LNCaP clone FGC (cell line): ENCODE data around the gene MBNL1.

Source experiments
- DNase-seq: peaks from one replicate; pipeline ENCODE4 v3.0.0-alpha.2; 2011; ENCODE audit warnings: low read depth
- H3K4me3 ChIP-seq: 2 replicates; pipeline ENCODE4 v1.5.1; 2011; ENCODE audit warnings: mild to moderate bottlenecking, low read depth, low read length, control low read depth
- TF ChIP-seq, protein P1 (sequence below): IDR thresholded peaks from 2 replicates; pipeline ENCODE4 v1.5.1; 2012; ENCODE audit warnings: mild to moderate bottlenecking; ENCODE audit not compliant: control insufficient read depth, insufficient read depth; ENCODE audit errors: extremely low read depth

MBNL1 gene

GRCh38 chr3:152251916-152252315, 16.8 kb upstream of the MBNL1 start:
- H3K4me3 ChIP-seq: no peak overlapping the region
- TF ChIP-seq, protein P1, sequence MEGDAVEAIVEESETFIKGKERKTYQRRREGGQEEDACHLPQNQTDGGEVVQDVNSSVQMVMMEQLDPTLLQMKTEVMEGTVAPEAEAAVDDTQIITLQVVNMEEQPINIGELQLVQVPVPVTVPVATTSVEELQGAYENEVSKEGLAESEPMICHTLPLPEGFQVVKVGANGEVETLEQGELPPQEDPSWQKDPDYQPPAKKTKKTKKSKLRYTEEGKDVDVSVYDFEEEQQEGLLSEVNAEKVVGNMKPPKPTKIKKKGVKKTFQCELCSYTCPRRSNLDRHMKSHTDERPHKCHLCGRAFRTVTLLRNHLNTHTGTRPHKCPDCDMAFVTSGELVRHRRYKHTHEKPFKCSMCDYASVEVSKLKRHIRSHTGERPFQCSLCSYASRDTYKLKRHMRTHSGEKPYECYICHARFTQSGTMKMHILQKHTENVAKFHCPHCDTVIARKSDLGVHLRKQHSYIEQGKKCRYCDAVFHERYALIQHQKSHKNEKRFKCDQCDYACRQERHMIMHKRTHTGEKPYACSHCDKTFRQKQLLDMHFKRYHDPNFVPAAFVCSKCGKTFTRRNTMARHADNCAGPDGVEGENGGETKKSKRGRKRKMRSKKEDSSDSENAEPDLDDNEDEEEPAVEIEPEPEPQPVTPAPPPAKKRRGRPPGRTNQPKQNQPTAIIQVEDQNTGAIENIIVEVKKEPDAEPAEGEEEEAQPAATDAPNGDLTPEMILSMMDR: no peak
- no peak for DNase-seq

- DNase-seq: no peak
- H3K4me3 ChIP-seq: no peak overlapping the region
- TF ChIP-seq, protein P1: no peak
Observed at GRCh38 chr3:152252755-152253154, 16.0 kb upstream of the MBNL1 start.

DNA sequence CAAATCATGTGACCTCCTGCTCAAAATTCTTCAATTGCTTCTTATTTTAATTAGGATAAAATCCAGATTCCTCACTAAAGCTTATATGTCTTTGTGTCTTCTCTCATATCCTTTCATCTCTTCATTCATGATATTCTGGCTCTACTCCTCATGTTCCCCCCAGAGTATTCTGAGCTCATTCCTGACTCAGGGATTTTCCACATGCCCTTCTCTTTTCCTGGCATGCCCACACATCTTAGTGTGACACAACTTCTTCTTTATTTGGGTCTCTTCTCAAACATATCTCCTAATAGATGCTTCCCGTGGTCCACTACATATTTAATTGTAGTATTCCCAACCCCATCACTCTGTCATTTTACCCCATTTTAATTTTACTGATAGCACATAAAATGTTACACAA, 15.2 kb upstream of the MBNL1 start:
- DNase-seq: no peak
- TF ChIP-seq, protein P1: no peak
- no peak overlapping the region for H3K4me3 ChIP-seq

DNA sequence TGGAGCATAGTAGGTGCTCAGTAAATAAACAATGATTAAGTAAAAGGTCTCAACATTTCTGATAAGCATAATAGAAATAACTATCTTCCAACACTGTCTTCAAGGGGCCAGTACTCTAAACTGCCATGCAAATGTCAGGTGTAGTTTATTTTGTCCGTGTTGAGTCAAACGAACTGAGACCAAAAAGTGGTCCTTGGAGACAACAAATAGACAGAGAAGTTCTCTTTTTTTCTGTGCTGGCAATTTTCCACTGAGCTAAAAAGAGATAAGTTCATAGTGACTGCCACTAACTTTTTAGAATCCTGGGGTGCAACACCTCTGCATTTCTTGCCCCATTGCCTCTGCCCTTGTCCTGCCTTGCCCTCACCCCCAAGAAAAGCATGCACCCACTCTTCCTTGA, 14.7 kb upstream of the MBNL1 start:
- no peak for DNase-seq
- TF ChIP-seq, protein P1: no peak
- H3K4me3 ChIP-seq: no peak overlapping the region

- TF ChIP-seq, protein P1: no peak
- DNase-seq: no peak
- H3K4me3 ChIP-seq: no peak overlapping the region
Observed at GRCh38 chr3:152255290-152255689, 13.4 kb upstream of the MBNL1 start.

DNA sequence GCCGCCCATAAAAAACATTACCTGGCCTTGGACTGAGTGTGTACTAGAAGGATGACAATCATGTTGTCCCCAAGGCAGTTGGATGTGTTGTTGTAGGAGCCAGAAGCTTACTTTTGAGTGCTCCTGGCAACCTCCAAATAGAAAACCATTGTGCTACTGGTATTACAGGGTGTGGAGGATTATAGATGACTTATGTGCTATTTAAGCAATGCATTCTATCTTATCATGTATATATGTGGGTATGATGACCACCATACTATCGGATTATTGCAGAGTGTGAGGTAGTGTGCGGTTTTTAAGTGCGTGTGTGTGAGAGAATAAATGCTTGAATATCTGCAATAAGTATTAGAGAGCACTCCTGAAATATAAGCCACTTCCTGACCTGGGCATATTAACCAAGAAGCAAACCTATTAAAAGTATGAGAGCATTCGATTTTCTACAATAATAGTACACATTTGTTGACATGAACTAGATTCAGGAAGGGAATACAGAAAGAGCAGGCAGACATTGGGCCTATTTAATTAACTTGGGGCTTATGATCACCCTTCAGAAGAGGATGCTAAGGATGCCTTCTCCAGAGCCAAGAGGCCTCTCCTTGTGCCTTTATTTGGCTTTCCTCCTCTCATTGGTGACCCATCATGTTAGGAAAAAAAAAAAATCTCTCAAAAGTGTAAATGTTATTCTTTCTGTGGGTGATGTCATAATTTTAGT, 11.7 kb upstream of the MBNL1 start:
- TF ChIP-seq, protein P1: no peak
- DNase-seq: no peak
- no peak overlapping the region for H3K4me3 ChIP-seq

- no peak for DNase-seq
- TF ChIP-seq, protein P1: no peak
Observed at GRCh38 chr3:152257563-152258035, 11.1 kb upstream of the MBNL1 start.

More at GRCh38 chr3:152257563-152258035, 11.1 kb upstream of the MBNL1 start:
- no peak overlapping the region for H3K4me3 ChIP-seq
